GM18520 (cell line): ENCODE measurements around the gene TRA2B.
A peak's percentile ranks its signal among the peaks of the same experiment; 100 is the strongest.

Experiments used
- ATAC-seq: cut with Tn5 transposase; IDR thresholded peaks from one replicate; pipeline ENCODE4 v1.9.1; 2021; ENCODE audit not compliant: unreplicated experiment

Gene TRA2B

GRCh38 chr3:185954366-185954723, 16.5 kb upstream of the TRA2B start:
- ATAC-seq: no peak

- no peak for ATAC-seq
Observed at GRCh38 chr3:185950728-185951127, 12.9 kb upstream of the TRA2B start.

- no peak for ATAC-seq
Observed at GRCh38 chr3:185949515-185949914, 11.7 kb upstream of the TRA2B start.

GRCh38 chr3:185948292-185948691, 10.5 kb upstream of the TRA2B start:
- no peak for ATAC-seq

- no peak for ATAC-seq
Observed at GRCh38 chr3:185943760-185944106, 5.9 kb upstream of the TRA2B start.

- ATAC-seq: peak; percentile 64
Observed at GRCh38 chr3:185942907-185943759, 5.3 kb upstream of the TRA2B start.

- ATAC-seq: no peak
Observed at GRCh38 chr3:185942396-185942795, 4.6 kb upstream of the TRA2B start.

GRCh38 chr3:185940951-185941350, 3.1 kb upstream of the TRA2B start:
- ATAC-seq: no peak

- ATAC-seq: no peak
Observed at GRCh38 chr3:185939721-185940120, 1.9 kb upstream of the TRA2B start.

- no peak for ATAC-seq
Observed at GRCh38 chr3:185936814-185937688, 763 bp downstream of the TRA2B start.

GRCh38 chr3:185936273-185936629, 1.6 kb downstream of the TRA2B start:
- no peak for ATAC-seq

GRCh38 chr3:185935465-185936272, 2.1 kb downstream of the TRA2B start:
- no peak for ATAC-seq

GRCh38 chr3:185934767-185935464, 2.9 kb downstream of the TRA2B start:
- no peak for ATAC-seq

- ATAC-seq: no peak
Observed at GRCh38 chr3:185934174-185934557, 3.6 kb downstream of the TRA2B start.

- ATAC-seq: no peak
Observed at GRCh38 chr3:185933374-185934173, 4.2 kb downstream of the TRA2B start.

- no peak for ATAC-seq
Observed at GRCh38 chr3:185931777-185932612, 5.8 kb downstream of the TRA2B start.

GRCh38 chr3:185930393-185931107, 7.3 kb downstream of the TRA2B start:
- no peak for ATAC-seq
